HepG2 (cell line): ENCODE measurements around the gene FBXW4. TPM values are rescaled to one million over a fixed set of nuclear protein-coding genes. Genes with fewer than 3 reads are reported as not detected.

Source experiments
- ATF1 ChIP-seq: IDR thresholded peaks from 2 replicates; pipeline ENCODE4 v1.6.1; 2016; ENCODE audit warnings: mild to moderate bottlenecking, control low read depth
- MAFG ChIP-seq: sonication (generic); formaldehyde crosslinking; IDR thresholded peaks from 2 replicates; pipeline ENCODE4 v1.5.1; 2020; ENCODE audit warnings: mild to moderate bottlenecking, missing genetic modification reagents
- NONO ChIP-seq, 2 experiments: fragments of 450-650 bp in 1 of 2; sonication (generic) in 1 of 2; formaldehyde crosslinking in 1 of 2; IDR thresholded peaks in 1 of 2; conservative IDR thresholded peaks in 1 of 2; 2 replicates each; pipeline versions ENCODE4 v1.6.1 to v1.8.0; 2017 to 2022; ENCODE audit warnings: mild to moderate bottlenecking in 1 of 2, missing genetic modification reagents in 1 of 2, moderate library complexity in 1 of 2
- NR2C2 ChIP-seq: sonication (generic); formaldehyde crosslinking; IDR thresholded peaks from 2 replicates; pipeline ENCODE4 v1.4.0; 2020; ENCODE audit warnings: missing genetic modification reagents, mild to moderate bottlenecking, moderate library complexity, borderline replicate concordance
- RARA ChIP-seq: IDR thresholded peaks from 2 replicates; pipeline ENCODE4 v1.6.1; 2016; ENCODE audit warnings: missing genetic modification reagents, missing compliant biosample characterization
- REST ChIP-seq, 2 experiments: IDR thresholded peaks; 2 replicates each; pipeline ENCODE4 v1.6.1; 2011 to 2012; ENCODE audit warnings: low read length in 2 of 2, borderline replicate concordance in 1 of 2, low read depth in 1 of 2, mild to moderate bottlenecking in 1 of 2, moderate library complexity in 1 of 2
- SP4 ChIP-seq: sonication (generic); formaldehyde crosslinking; IDR thresholded peaks from 2 replicates; pipeline ENCODE4 v1.8.1; 2023; ENCODE audit warnings: mild to moderate bottlenecking, missing genetic modification reagents
- ZBTB4 ChIP-seq: sonication (generic); formaldehyde crosslinking; IDR thresholded peaks from 2 replicates; pipeline ENCODE4 v1.4.0; 2020; ENCODE audit warnings: missing genetic modification reagents, mild to moderate bottlenecking, borderline replicate concordance
- ZFP1 ChIP-seq: IDR thresholded peaks from 2 replicates; pipeline ENCODE4 v1.6.1; 2016
- ZNF367 ChIP-seq: sonication (generic); formaldehyde crosslinking; IDR thresholded peaks from 2 replicates; pipeline ENCODE4 v1.4.0; 2020; ENCODE audit warnings: missing genetic modification reagents, borderline replicate concordance
- ZNF468 ChIP-seq: sonication (generic); formaldehyde crosslinking; IDR thresholded peaks from 2 replicates; pipeline ENCODE4 v1.8.0; 2022; ENCODE audit warnings: mild to moderate bottlenecking, moderate library complexity, missing genetic modification reagents
- ZNF670 ChIP-seq: sonication (generic); formaldehyde crosslinking; IDR thresholded peaks from 2 replicates; pipeline ENCODE4 v1.8.0; 2022; ENCODE audit warnings: mild to moderate bottlenecking, missing genetic modification reagents, borderline replicate concordance
- ZNF687 ChIP-seq: sonication (generic); formaldehyde crosslinking; IDR thresholded peaks from 2 replicates; pipeline ENCODE4 v1.5.1; 2020; ENCODE audit warnings: mild to moderate bottlenecking, missing genetic modification reagents, moderate library complexity
- ZNF891 ChIP-seq: sonication (generic); formaldehyde crosslinking; IDR thresholded peaks from 2 replicates; pipeline ENCODE4 v1.5.0; 2020; ENCODE audit warnings: mild to moderate bottlenecking, missing genetic modification reagents
- ZSCAN5A ChIP-seq: sonication (generic); formaldehyde crosslinking; IDR thresholded peaks from 2 replicates; pipeline ENCODE4 v1.8.0; 2022; ENCODE audit warnings: mild to moderate bottlenecking, missing genetic modification reagents, borderline replicate concordance
- polyA plus RNA-seq, 8 experiments: library from polyadenylated mRNA; depleted of rRNA in 3 of 8; stranded (reverse) in 7 of 8; unstranded in 1 of 8; fragments of >200 nt; fragmentation: Illumina TruSeq in 4 of 8; extraction: Trizol in 4 of 8; gene quantifications; 2 replicates each; pipeline versions ENCODE4 v1.2.1 to v1.2.3, GENCODE V29; 2011 to 2016; ENCODE audit warnings: low read depth in 4 of 8, missing spikeins in 1 of 8, mixed read lengths in 1 of 8; ENCODE audit not compliant: insufficient read depth in 1 of 8
- total RNA-seq, 5 experiments: library from RNA; depleted of rRNA; stranded (reverse); fragments of >200 nt; fragmentation: Illumina TruSeq; extraction: Trizol; gene quantifications; 2 replicates each; pipeline ENCODE4 v1.2.3, GENCODE V29; 2016; ENCODE audit warnings: low read depth in 1 of 5

Gene FBXW4
- total and polyA plus RNA-seq, 2 of the 13 experiments (the other 11 are each of a cell fraction or from before 2014, with no cell fraction given), result 23.5 to 33.7 TPM

- peak; percentile 81 for TF ChIP-seq ZNF687 (CRISPR knock-in tag)
- TF ChIP-seq ZSCAN5A, result no peak
- TF ChIP-seq ZFP1 (CRISPR knock-in tag), result no peak
- no peak for TF ChIP-seq NONO (IDR thresholded peaks at IDR 0.05)
- 0 out of 2 replicates have a peak, but pooled peaks have one; percentile 11 for TF ChIP-seq NONO (CRISPR knock-in tag; conservative IDR thresholded peaks at IDR 0.05)
- TF ChIP-seq RARA (CRISPR knock-in tag), result no peak; the same call in 1 of the 2 replicates
- no peak for TF ChIP-seq SP4
- TF ChIP-seq ATF1 (CRISPR knock-in tag), result no peak
- TF ChIP-seq NR2C2 (CRISPR knock-in tag), result no peak; the same call in 1 of the 2 replicates
- no peak for TF ChIP-seq REST (IDR thresholded peaks at IDR 0.05; ENCODE audit: borderline replicate concordance in 1 of 2, low read depth in 1 of 2, low read length in 2 of 2)
- no peak for TF ChIP-seq ZBTB4 (CRISPR knock-in tag)
- TF ChIP-seq ZNF891 (CRISPR knock-in tag), result peak; percentile 40; the same call in 1 of the 2 replicates
- peak; percentile 55; the same call in 1 of the 2 replicates for TF ChIP-seq ZNF468 (CRISPR knock-in tag)
- no peak for TF ChIP-seq MAFG (CRISPR knock-in tag)
- no peak; the same call in 1 of the 2 replicates for TF ChIP-seq ZNF367 (CRISPR knock-in tag)
- no peak for TF ChIP-seq ZNF670 (CRISPR knock-in tag)
Measured at GRCh38 chr10:101694674-101695403, at the start of gene FBXW4 (continued).
